ENCODE results near the gene PFDN1.

- TF ChIP-seq EZH2phosphoT487 (IDR thresholded peaks at IDR 0.05; ENCODE audit: borderline replicate concordance, low read length) = no peak
- TF ChIP-seq CTCF (IDR thresholded peaks at IDR 0.05; ENCODE audit: low read depth, low read length, poor library complexity, severe bottlenecking) = no peak
Observed at GRCh38 chr5:140275837-140276236, 27.1 kb downstream of the PFDN1 start.
